Measurements from ENCODE around the gene MTHFSD.
A peak's percentile ranks its signal among the peaks of the same experiment; 100 is the strongest.

Gene MTHFSD

GRCh38 chr16:86514481-86515376 lies 40.3 kb downstream of the MTHFSD start:
- WGBS: 13% methylated on average over 15 of the region's 18 CpGs

GRCh38 chr16:86513471-86514277 lies 41.4 kb downstream of the MTHFSD start:
- no peaks in the 10 kb centered on the region for H3K36me3 ChIP-seq (ENCODE audit: insufficient read depth, low read length)
- 4% methylated on average over 29 of the region's 35 CpGs for WGBS
- peaks cover 100% of the 10 kb centered on the region for H3K27me3 ChIP-seq (ENCODE audit: insufficient read depth, low read length)

More at GRCh38 chr16:86514481-86515376, 40.3 kb downstream of the MTHFSD start:
- H3K9me3 ChIP-seq (ENCODE audit: insufficient read depth, low read depth, low read length): no peaks in the 10 kb centered on the region
- no peak overlapping the region for H3K27ac ChIP-seq (ENCODE audit: low read depth, low read length)
- no peak overlapping the region for H3K9ac ChIP-seq (ENCODE audit: low read depth, low read length)
- H3K36me3 ChIP-seq (ENCODE audit: insufficient read depth, low read length): no peaks in the 10 kb centered on the region
- H3K27me3 ChIP-seq (ENCODE audit: insufficient read depth, low read length): peaks cover 100% of the 10 kb centered on the region
- H3K4me1 ChIP-seq (ENCODE audit: insufficient read depth, low read length): peaks cover 6% of the 10 kb centered on the region; the same call in 1 of the 2 replicates
- no peak overlapping the region; the same call in 1 of the 2 replicates for H3K4me3 ChIP-seq (ENCODE audit: low read length)

GRCh38 chr16:86512860-86513470 lies 42.1 kb downstream of the MTHFSD start:
- WGBS: under 1% methylated on average over 26 of the region's 29 CpGs
- H3K27me3 ChIP-seq (ENCODE audit: insufficient read depth, low read length): peaks cover 100% of the 10 kb centered on the region
- peaks cover 6% of the 10 kb centered on the region; the same call in 1 of the 2 replicates for H3K4me1 ChIP-seq (ENCODE audit: insufficient read depth, low read length)
- peak overlapping the region; percentile 11; the same call in 1 of the 2 replicates for H3K4me3 ChIP-seq (ENCODE audit: low read length)
- H3K27ac ChIP-seq (ENCODE audit: low read depth, low read length): no peak overlapping the region
- H3K9me3 ChIP-seq (ENCODE audit: insufficient read depth, low read depth, low read length): no peaks in the 10 kb centered on the region
- H3K36me3 ChIP-seq (ENCODE audit: insufficient read depth, low read length): no peaks in the 10 kb centered on the region
- no peak overlapping the region for H3K9ac ChIP-seq (ENCODE audit: low read depth, low read length)

More at GRCh38 chr16:86513471-86514277, 41.4 kb downstream of the MTHFSD start:
- H3K9me3 ChIP-seq (ENCODE audit: insufficient read depth, low read depth, low read length): no peaks in the 10 kb centered on the region
- H3K27ac ChIP-seq (ENCODE audit: low read depth, low read length): no peak overlapping the region
- H3K4me3 ChIP-seq (ENCODE audit: low read length): no peak overlapping the region
- H3K9ac ChIP-seq (ENCODE audit: low read depth, low read length): no peak overlapping the region
- H3K4me1 ChIP-seq (ENCODE audit: insufficient read depth, low read length): peaks cover 6% of the 10 kb centered on the region; the same call in 1 of the 2 replicates

- H3K9ac ChIP-seq (ENCODE audit: low read depth, low read length): no peak overlapping the region
- H3K27ac ChIP-seq (ENCODE audit: low read depth, low read length): no peak overlapping the region
- H3K9me3 ChIP-seq (ENCODE audit: insufficient read depth, low read depth, low read length): no peaks in the 10 kb centered on the region
- H3K4me1 ChIP-seq (ENCODE audit: insufficient read depth, low read length): peaks cover 6% of the 10 kb centered on the region; the same call in 1 of the 2 replicates
- no peaks in the 10 kb centered on the region for H3K36me3 ChIP-seq (ENCODE audit: insufficient read depth, low read length)
- WGBS: 2% methylated on average over 24 of the region's 24 CpGs
- no peak overlapping the region for H3K4me3 ChIP-seq (ENCODE audit: low read length)
- H3K27me3 ChIP-seq (ENCODE audit: insufficient read depth, low read length): peaks cover 100% of the 10 kb centered on the region
Observed at GRCh38 chr16:86512301-86512859, 42.7 kb downstream of the MTHFSD start.

- WGBS: 6% methylated on average over 44 of the region's 44 CpGs
- H3K4me1 ChIP-seq (ENCODE audit: insufficient read depth, low read length): peaks cover 6% of the 10 kb centered on the region; the same call in 1 of the 2 replicates
- H3K27ac ChIP-seq (ENCODE audit: low read depth, low read length): no peak overlapping the region
- H3K4me3 ChIP-seq (ENCODE audit: low read length): no peak overlapping the region
- peaks cover 100% of the 10 kb centered on the region for H3K27me3 ChIP-seq (ENCODE audit: insufficient read depth, low read length)
- H3K9me3 ChIP-seq (ENCODE audit: insufficient read depth, low read depth, low read length): no peaks in the 10 kb centered on the region
- H3K9ac ChIP-seq (ENCODE audit: low read depth, low read length): no peak overlapping the region
- no peaks in the 10 kb centered on the region for H3K36me3 ChIP-seq (ENCODE audit: insufficient read depth, low read length)
Observed at GRCh38 chr16:86511317-86512161, 43.5 kb downstream of the MTHFSD start.

- Histone ChIP-seq H3K27me3 (ENCODE audit: insufficient read depth, low read length) (peaks cover 100% of the 10 kb centered on the region), H3K27ac (ENCODE audit: low read depth, low read length) (no peak within 1 kb of the TSS), H3K4me3 (ENCODE audit: low read length) (peak within 1 kb of the TSS; percentile 43), H3K9ac (ENCODE audit: low read depth, low read length) (no peak within 1 kb of the TSS), H3K36me3 (ENCODE audit: insufficient read depth, low read length) (no peaks in the 10 kb centered on the region), H3K4me1 (ENCODE audit: insufficient read depth, low read length) (peaks cover 6% of the 10 kb centered on the region; the same call in 1 of the 2 replicates), H3K9me3 (ENCODE audit: insufficient read depth, low read depth, low read length) (no peaks in the 10 kb centered on the region)
- 1% methylated on average over 89 of the region's 89 CpGs for WGBS
Observed at GRCh38 chr16:86510465-86511261, 44.4 kb downstream of the MTHFSD start, which contains the start of gene FOXF1. Gene FOXF1 (plus strand): TSS chr16:86510527. CDS start chr16:86510570, 43 bp downstream.

GRCh38 chr16:86509759-86510464 lies 45.1 kb downstream of the MTHFSD start:
- H3K9ac ChIP-seq (ENCODE audit: low read depth, low read length): no peak overlapping the region
- peaks cover 100% of the 10 kb centered on the region for H3K27me3 ChIP-seq (ENCODE audit: insufficient read depth, low read length)
- under 1% methylated on average over 72 of the region's 84 CpGs for WGBS

GRCh38 chr16:86508947-86509758 lies 45.9 kb downstream of the MTHFSD start:
- Histone ChIP-seq H3K9me3 (ENCODE audit: insufficient read depth, low read depth, low read length) (no peaks in the 10 kb centered on the region), H3K9ac (ENCODE audit: low read depth, low read length) (no peak overlapping the region), H3K36me3 (ENCODE audit: insufficient read depth, low read length) (no peaks in the 10 kb centered on the region), H3K27me3 (ENCODE audit: insufficient read depth, low read length) (peaks cover 100% of the 10 kb centered on the region), H3K4me1 (ENCODE audit: insufficient read depth, low read length) (peaks cover 9% of the 10 kb centered on the region; the same call in 1 of the 2 replicates), H3K27ac (ENCODE audit: low read depth, low read length) (no peak overlapping the region), H3K4me3 (ENCODE audit: low read length) (peak overlapping the region; percentile 43)
- under 1% methylated on average over 79 of the region's 79 CpGs for WGBS

More at GRCh38 chr16:86509759-86510464, 45.1 kb downstream of the MTHFSD start:
- Histone ChIP-seq H3K4me1 (ENCODE audit: insufficient read depth, low read length) (peaks cover 9% of the 10 kb centered on the region; the same call in 1 of the 2 replicates), H3K4me3 (ENCODE audit: low read length) (peak overlapping the region; percentile 43), H3K27ac (ENCODE audit: low read depth, low read length) (no peak overlapping the region), H3K9me3 (ENCODE audit: insufficient read depth, low read depth, low read length) (no peaks in the 10 kb centered on the region), H3K36me3 (ENCODE audit: insufficient read depth, low read length) (no peaks in the 10 kb centered on the region)
